ENCODE measurements around the gene TMEM269. TPM values are rescaled to one million over a fixed set of nuclear protein-coding genes. Genes with fewer than 3 reads are reported as not detected.

TMEM269 gene
- total RNA-seq, 1 donor, result under 0.01 TPM

- no peak within 1 kb of the TSS for H3K4me3 ChIP-seq (ENCODE audit: insufficient read depth, low read length)
- H3K27ac ChIP-seq (ENCODE audit: low read depth, low read length), result no peak within 1 kb of the TSS
- H3K4me2 ChIP-seq (ENCODE audit: insufficient read depth, low read length), result no peak within 1 kb of the TSS
- no peaks in the 10 kb centered on the region for H3K36me3 ChIP-seq (ENCODE audit: insufficient read depth, low read length)
- DNase-seq (ENCODE audit: insufficient read length, low spot score, missing footprints), result peak; percentile 78
- no peak within 1 kb of the TSS for H2AFZ ChIP-seq (ENCODE audit: low read length)
- no peak for TF ChIP-seq CTCF (IDR thresholded peaks at IDR 0.05; ENCODE audit: extremely low read depth, low read depth, low read length)
- no peaks in the 10 kb centered on the region for H4K20me1 ChIP-seq (ENCODE audit: insufficient read depth, low read length)
- H3K9me3 ChIP-seq (ENCODE audit: low read depth, low read length), result no peaks in the 10 kb centered on the region
- H3K79me2 ChIP-seq (ENCODE audit: insufficient read depth, low read length), result no peaks in the 10 kb centered on the region
- H3K4me1 ChIP-seq (ENCODE audit: insufficient read depth, low read length), result no peaks in the 10 kb centered on the region
- no peaks in the 10 kb centered on the region for H3K27me3 ChIP-seq (ENCODE audit: insufficient read depth, low read length)
Measured at GRCh38 chr1:42739753-42740700, 44.8 kb upstream of the TMEM269 start, which contains the start of gene CLDN19. TSS of gene CLDN19 (minus strand) at chr1:42740236. CDS start at chr1:42740063, 173 bp downstream.

GRCh38 chr1:42740851-42741580, 43.8 kb upstream of the TMEM269 start:
- no peak overlapping the region for H3K4me2 ChIP-seq (ENCODE audit: insufficient read depth, low read length)
- no peak overlapping the region for H3K4me3 ChIP-seq (ENCODE audit: insufficient read depth, low read length)
- H3K4me1 ChIP-seq (ENCODE audit: insufficient read depth, low read length), result no peaks in the 10 kb centered on the region
- no peaks in the 10 kb centered on the region for H3K9me3 ChIP-seq (ENCODE audit: low read depth, low read length)
- no peaks in the 10 kb centered on the region for H3K27me3 ChIP-seq (ENCODE audit: insufficient read depth, low read length)
- DNase-seq (ENCODE audit: insufficient read length, low spot score, missing footprints), result peak; percentile 74
- H3K79me2 ChIP-seq (ENCODE audit: insufficient read depth, low read length), result no peaks in the 10 kb centered on the region
- H4K20me1 ChIP-seq (ENCODE audit: insufficient read depth, low read length), result no peaks in the 10 kb centered on the region
- TF ChIP-seq CTCF (IDR thresholded peaks at IDR 0.05; ENCODE audit: extremely low read depth, low read depth, low read length), result no peak
- H2AFZ ChIP-seq (ENCODE audit: low read length), result no peak overlapping the region
- H3K27ac ChIP-seq (ENCODE audit: low read depth, low read length), result no peak overlapping the region
- H3K36me3 ChIP-seq (ENCODE audit: insufficient read depth, low read length), result peaks cover 6% of the 10 kb centered on the region

- Histone ChIP-seq H3K4me2 (ENCODE audit: insufficient read depth, low read length) (no peak overlapping the region), H3K4me1 (ENCODE audit: insufficient read depth, low read length) (no peaks in the 10 kb centered on the region), H3K36me3 (ENCODE audit: insufficient read depth, low read length) (peaks cover 13% of the 10 kb centered on the region), H4K20me1 (ENCODE audit: insufficient read depth, low read length) (peaks cover 2% of the 10 kb centered on the region), H3K27me3 (ENCODE audit: insufficient read depth, low read length) (no peaks in the 10 kb centered on the region), H2AFZ (ENCODE audit: low read length) (no peak overlapping the region), H3K9me3 (ENCODE audit: low read depth, low read length) (no peaks in the 10 kb centered on the region), H3K79me2 (ENCODE audit: insufficient read depth, low read length) (no peaks in the 10 kb centered on the region), H3K27ac (ENCODE audit: low read depth, low read length) (no peak overlapping the region), H3K4me3 (ENCODE audit: insufficient read depth, low read length) (no peak overlapping the region)
- peak; percentile 58 for DNase-seq (ENCODE audit: insufficient read length, low spot score, missing footprints)
- TF ChIP-seq CTCF (IDR thresholded peaks at IDR 0.05; ENCODE audit: extremely low read depth, low read depth, low read length), result no peak
Measured at GRCh38 chr1:42741706-42742105, 43.1 kb upstream of the TMEM269 start.

- no peaks in the 10 kb centered on the region for H3K4me1 ChIP-seq (ENCODE audit: insufficient read depth, low read length)
- no peaks in the 10 kb centered on the region for H3K9me3 ChIP-seq (ENCODE audit: low read depth, low read length)
- H3K36me3 ChIP-seq (ENCODE audit: insufficient read depth, low read length), result peaks cover 17% of the 10 kb centered on the region
- peaks cover 5% of the 10 kb centered on the region for H4K20me1 ChIP-seq (ENCODE audit: insufficient read depth, low read length)
- no peak overlapping the region for H2AFZ ChIP-seq (ENCODE audit: low read length)
- no peak overlapping the region for H3K4me3 ChIP-seq (ENCODE audit: insufficient read depth, low read length)
- H3K27me3 ChIP-seq (ENCODE audit: insufficient read depth, low read length), result no peaks in the 10 kb centered on the region
- no peaks in the 10 kb centered on the region for H3K79me2 ChIP-seq (ENCODE audit: insufficient read depth, low read length)
- peak; percentile 60 for DNase-seq (ENCODE audit: insufficient read length, low spot score, missing footprints)
- no peak for TF ChIP-seq CTCF (IDR thresholded peaks at IDR 0.05; ENCODE audit: extremely low read depth, low read depth, low read length)
- no peak overlapping the region for H3K27ac ChIP-seq (ENCODE audit: low read depth, low read length)
- H3K4me2 ChIP-seq (ENCODE audit: insufficient read depth, low read length), result no peak overlapping the region
Measured at GRCh38 chr1:42742141-42742540, 42.6 kb upstream of the TMEM269 start.
